Spleen (tissue), 7 donors: ENCODE measurements around the gene CRB1.

Source experiments
- CTCF ChIP-seq, 11 experiments: fragments of 200-600 bp in 7 of 11; fragments of 450-650 bp in 4 of 11; sonication (generic) in 4 of 11; IDR thresholded peaks in 8 of 11; conservative IDR thresholded peaks in 3 of 11; 1 replicate in 7 of 11; 2 replicates in 4 of 11; pipeline versions ENCODE4 v1.4.0 to v1.8.0; 2016 to 2021; ENCODE audit warnings: antibody characterized with exemption in 11 of 11, inconsistent platforms in 4 of 11, mild to moderate bottlenecking in 1 of 11
- POLR2A ChIP-seq, 3 donors: fragments of 450-650 bp; IDR thresholded peaks; one replicate each; pipeline ENCODE4 v1.5.1; 2017; ENCODE audit warnings: antibody characterized with exemption in 3 of 3, mild to moderate bottlenecking in 1 of 3
- donor health status: DM: no; HTN: no; CAD: no; lungs with moderate emphysema.
- donor health status: DM: no; HTN: no; CAD: no.
- donor health status: DM: no; HTN: no; CAD: no.

GRCh38 chr1:197367627-197368026 lies 99.6 kb downstream of the CRB1 start:
- TF ChIP-seq POLR2A (IDR thresholded peaks at IDR 0.05) (no peak), CTCF (IDR thresholded peaks at IDR 0.05 in 8 of 11, conservative IDR thresholded peaks at IDR 0.05 in 3 of 11) (no peak)
